HEK293T (cell line): ENCODE results near the gene POLR2L.

ENCODE experiments used
- CTCF ChIA-PET: fragments of 350-600 bp; formaldehyde crosslinking; extraction: SDS; loops from one replicate; lab custom pipeline; 2021; ENCODE audit warnings: antibody characterized with exemption, inconsistent platforms; lab: Yijun Ruan, JAX
- POLR2A ChIA-PET: fragments of 350-600 bp; formaldehyde crosslinking; extraction: SDS; loops from one replicate; lab custom pipeline; 2020; ENCODE audit warnings: antibody characterized with exemption, inconsistent platforms; lab: Yijun Ruan, JAX
- DNase-seq: peaks from one replicate; pipeline ENCODE4 v3.0.0; 2012; ENCODE audit warnings: mixed read lengths; ENCODE audit errors: extremely low spot score
- ARNT ChIP-seq: fragments of 450-650 bp; IDR thresholded peaks from 2 replicates; pipeline ENCODE4 v1.6.1; 2017; ENCODE audit warnings: mild to moderate bottlenecking
- BHLHE40 ChIP-seq: fragments of 450-650 bp; IDR thresholded peaks from 2 replicates; pipeline ENCODE4 v1.6.1; 2016; ENCODE audit warnings: mild to moderate bottlenecking, moderate library complexity, borderline replicate concordance
- CTBP1 ChIP-seq: fragments of 450-650 bp; IDR thresholded peaks from 2 replicates; pipeline ENCODE4 v1.6.1; 2016; ENCODE audit warnings: borderline replicate concordance
- ELF4 ChIP-seq: fragments of 450-650 bp; IDR thresholded peaks from 2 replicates; pipeline ENCODE4 v1.6.1; 2017; ENCODE audit warnings: antibody characterized with exemption
- FOXA1 ChIP-seq: fragments of 450-650 bp; IDR thresholded peaks from 2 replicates; pipeline ENCODE4 v1.6.1; 2016; ENCODE audit warnings: mild to moderate bottlenecking
- FOXK2 ChIP-seq: fragments of 450-650 bp; IDR thresholded peaks from 2 replicates; pipeline ENCODE4 v1.6.1; 2016; ENCODE audit warnings: mild to moderate bottlenecking
- FOXM1 ChIP-seq: fragments of 450-650 bp; IDR thresholded peaks from 2 replicates; pipeline ENCODE4 v1.6.1; 2017; ENCODE audit warnings: mild to moderate bottlenecking, borderline replicate concordance
- HDGF ChIP-seq: fragments of 450-650 bp; IDR thresholded peaks from 2 replicates; pipeline ENCODE4 v1.6.1; 2017; ENCODE audit warnings: antibody characterized with exemption, borderline replicate concordance
- L3MBTL2 ChIP-seq: fragments of 450-650 bp; conservative IDR thresholded peaks from 2 replicates; pipeline ENCODE4 v1.6.1; 2016; ENCODE audit warnings: mild to moderate bottlenecking
- LEF1 ChIP-seq: fragments of 450-650 bp; IDR thresholded peaks from 2 replicates; pipeline ENCODE4 v1.6.1; 2017; ENCODE audit warnings: mild to moderate bottlenecking, borderline replicate concordance
- NFRKB ChIP-seq: fragments of 450-650 bp; IDR thresholded peaks from 2 replicates; pipeline ENCODE4 v1.6.1; 2016; ENCODE audit warnings: mild to moderate bottlenecking, moderate library complexity
- PKNOX1 ChIP-seq: fragments of 450-650 bp; IDR thresholded peaks from 2 replicates; pipeline ENCODE4 v1.6.1; 2016
- SP1 ChIP-seq: fragments of 450-650 bp; IDR thresholded peaks from 2 replicates; pipeline ENCODE4 v1.6.1; 2017
- SUZ12 ChIP-seq: fragments of 450-650 bp; IDR thresholded peaks from 2 replicates; pipeline ENCODE4 v1.6.1; 2016; ENCODE audit warnings: mild to moderate bottlenecking
- TARDBP ChIP-seq: fragments of 450-650 bp; IDR thresholded peaks from 2 replicates; pipeline ENCODE4 v1.6.1; 2016
- ZNF384 ChIP-seq: fragments of 450-650 bp; IDR thresholded peaks from 2 replicates; pipeline ENCODE4 v1.6.1; 2016

POLR2L gene

GRCh38 chr11:816433-816779 lies 25.9 kb downstream of the POLR2L start:
- TF ChIP-seq TARDBP (no peak), NFRKB (no peak), FOXM1 (no peak), ARNT (no peak), PKNOX1 (no peak), LEF1 (no peak), ELF4 (no peak), SUZ12 (no peak), FOXK2 (no peak), BHLHE40 (no peak), SP1 (no peak)
- no peak for DNase-seq
- POLR2A ChIA-PET: interaction anchor here (1.4 to 5.3 kb wide), 2 partner anchors 7 to 27 kb away, joined by 5 to 39 read pairs; partner anchors contain the start of genes POLR2L, RPLP2 and TSPAN4
- CTCF ChIA-PET: no interaction called here

- DNase-seq: no peak
- no peak for TF ChIP-seq SP1
- POLR2A ChIA-PET: interaction anchor here (1.4 to 5.3 kb wide), 2 partner anchors 7 to 27 kb away, joined by 5 to 39 read pairs; partner anchors contain the start of genes POLR2L, RPLP2 and TSPAN4
- CTCF ChIA-PET: no interaction called here
These were observed 26.5 kb downstream of the POLR2L start for GRCh38 chr11:815675-816432.

GRCh38 chr11:813456-814096 lies 28.8 kb downstream of the POLR2L start:
- no peak for TF ChIP-seq L3MBTL2
- no peak for TF ChIP-seq HDGF
- no peak for TF ChIP-seq SP1
- no peak for TF ChIP-seq CTBP1
- no peak for TF ChIP-seq FOXA1
- no peak for TF ChIP-seq PKNOX1
- TF ChIP-seq TARDBP: no peak
- no peak for TF ChIP-seq FOXM1
- no peak for TF ChIP-seq ELF4
- TF ChIP-seq ZNF384: no peak
- DNase-seq: no peak
- POLR2A ChIA-PET: interaction anchor here (1.0 kb wide), 1 partner anchor 30 kb away, joined by 3 read pairs; the partner anchor contains the start of gene TSPAN4
- CTCF ChIA-PET: no interaction called here

GRCh38 chr11:813072-813455 lies 29.3 kb downstream of the POLR2L start:
- POLR2A ChIA-PET: interaction anchor here (1.0 kb wide), 2 partner anchors 18 to 30 kb away, joined by 3 read pairs; partner anchors contain the start of gene TSPAN4
- no peak for DNase-seq
- CTCF ChIA-PET: no interaction called here
- TF ChIP-seq L3MBTL2: no peak
- no peak for TF ChIP-seq BHLHE40
- TF ChIP-seq FOXA1: no peak
- no peak for TF ChIP-seq CTBP1
- no peak for TF ChIP-seq TARDBP
- no peak for TF ChIP-seq PKNOX1
- TF ChIP-seq LEF1: no peak
- no peak for TF ChIP-seq ZNF384
- no peak for TF ChIP-seq SUZ12
- TF ChIP-seq SP1: no peak

GRCh38 chr11:812390-812789 lies 29.9 kb downstream of the POLR2L start:
- CTCF ChIA-PET: no interaction called here
- DNase-seq: no peak
- POLR2A ChIA-PET: interaction anchor here (1.0 to 1.6 kb wide), 2 partner anchors 19 to 21 kb away, joined by 3 to 6 read pairs; no protein-coding TSS in a partner anchor
- no peak for TF ChIP-seq FOXA1
- no peak for TF ChIP-seq FOXK2
- TF ChIP-seq CTBP1: no peak
- no peak for TF ChIP-seq NFRKB

- CTCF ChIA-PET: no interaction called here
- TF ChIP-seq FOXA1 (no peak), SP1 (no peak), BHLHE40 (no peak), SUZ12 (no peak), LEF1 (no peak), L3MBTL2 (no peak), TARDBP (no peak), FOXK2 (no peak), ARNT (no peak), FOXM1 (no peak), ZNF384 (no peak), HDGF (no peak), CTBP1 (no peak), PKNOX1 (no peak), NFRKB (no peak)
- no peak for DNase-seq
- POLR2A ChIA-PET: interaction anchor here (1.6 kb wide), 1 partner anchor 22 kb away, joined by 6 read pairs; no protein-coding TSS in a partner anchor
These were observed 30.7 kb downstream of the POLR2L start for GRCh38 chr11:811446-812245.
